SK-N-SH treated with all-trans-retinoic acid at 6 μM for 48 hours (cell line): ENCODE data around the gene HRNR.

Experiments used
- ATAC-seq: fragments of 200-7000 bp; cut with Tn5 transposase; 3 replicates; pipeline ENCODE4 v1.9.1; 2020; ENCODE audit warnings: mild to moderate bottlenecking, moderate library complexity
- ARNTL ChIP-seq: fragments of 450-650 bp; formaldehyde crosslinking; IDR thresholded peaks from 2 replicates; pipeline ENCODE4 v1.5.0; 2020; ENCODE audit warnings: low read depth, mild to moderate bottlenecking, moderate library complexity, borderline replicate concordance
- BACH2 ChIP-seq: fragments of 250-450 bp; sonication (Bioruptor Pico); IDR thresholded peaks from 2 replicates; pipeline ENCODE4 v1.9.0; 2021; ENCODE audit warnings: mild to moderate bottlenecking, borderline replicate concordance
- CSDC2 ChIP-seq: fragments of 250-450 bp; sonication (Bioruptor Pico); IDR thresholded peaks from 2 replicates; pipeline ENCODE4 v1.5.0; 2020; ENCODE audit warnings: mild to moderate bottlenecking, moderate library complexity
- ESRRG ChIP-seq: fragments of 250-450 bp; sonication (Bioruptor Pico); IDR thresholded peaks from 2 replicates; pipeline ENCODE4 v1.6.1; 2021; ENCODE audit warnings: mild to moderate bottlenecking
- GLIS3 ChIP-seq: fragments of 250-450 bp; sonication (Bioruptor Pico); IDR thresholded peaks from 2 replicates; pipeline ENCODE4 v1.5.0; 2020; ENCODE audit warnings: mild to moderate bottlenecking, moderate library complexity
- ISL1 ChIP-seq: fragments of 250-450 bp; sonication (Bioruptor Pico); IDR thresholded peaks from 2 replicates; pipeline ENCODE4 v2.1.2; 2022; ENCODE audit warnings: mild to moderate bottlenecking, moderate library complexity
- OSR1 ChIP-seq: fragments of 250-450 bp; sonication (Bioruptor Pico); IDR thresholded peaks from 2 replicates; pipeline ENCODE4 v1.8.0; 2022; ENCODE audit warnings: moderate library complexity, mild to moderate bottlenecking, inconsistent platforms
- PPARA ChIP-seq: fragments of 250-450 bp; sonication (Bioruptor Pico); IDR thresholded peaks from 2 replicates; pipeline ENCODE4 v1.5.0; 2020; ENCODE audit warnings: mild to moderate bottlenecking, borderline replicate concordance
- RARB ChIP-seq: fragments of 250-450 bp; sonication (Bioruptor Pico); IDR thresholded peaks from 2 replicates; pipeline ENCODE4 v1.8.0; 2021; ENCODE audit warnings: mild to moderate bottlenecking, moderate library complexity
- TOX ChIP-seq: fragments of 250-450 bp; sonication (Bioruptor Pico); IDR thresholded peaks from 2 replicates; pipeline ENCODE4 v1.8.0; 2021; ENCODE audit warnings: mild to moderate bottlenecking, moderate library complexity, borderline replicate concordance
- ZC3H10 ChIP-seq: fragments of 250-450 bp; sonication (Bioruptor Pico); IDR thresholded peaks from 2 replicates; pipeline ENCODE4 v1.5.1; 2021; ENCODE audit warnings: mild to moderate bottlenecking, moderate library complexity
- ZFP3 ChIP-seq: fragments of 250-450 bp; sonication (Bioruptor Pico); IDR thresholded peaks from 2 replicates; pipeline ENCODE4 v1.5.0; 2020; ENCODE audit warnings: mild to moderate bottlenecking, moderate library complexity
- ZFP30 ChIP-seq: fragments of 450-650 bp; formaldehyde crosslinking; IDR thresholded peaks from 2 replicates; pipeline ENCODE4 v1.5.0; 2022; ENCODE audit warnings: mild to moderate bottlenecking, moderate library complexity
- ZNF565 ChIP-seq: fragments of 450-650 bp; formaldehyde crosslinking; conservative IDR thresholded peaks from 2 replicates; pipeline ENCODE4 v1.5.0; 2020; ENCODE audit warnings: low read depth, mild to moderate bottlenecking, moderate library complexity
- ZNF70 ChIP-seq: fragments of 450-650 bp; formaldehyde crosslinking; IDR thresholded peaks from 2 replicates; pipeline ENCODE4 v1.5.0; 2020; ENCODE audit warnings: mild to moderate bottlenecking, moderate library complexity
- ZNF8 ChIP-seq: fragments of 450-650 bp; formaldehyde crosslinking; IDR thresholded peaks from 2 replicates; pipeline ENCODE4 v1.5.0; 2020; ENCODE audit warnings: mild to moderate bottlenecking, moderate library complexity
- TF ChIP-seq, protein P1 (sequence below): fragments of 250-450 bp; sonication (Bioruptor Pico); IDR thresholded peaks from 2 replicates; pipeline ENCODE4 v1.5.1; 2020; ENCODE audit warnings: low read depth, mild to moderate bottlenecking, moderate library complexity
- TF ChIP-seq, protein P2 (sequence below): fragments of 250-450 bp; sonication (Bioruptor Pico); IDR thresholded peaks from 2 replicates; pipeline ENCODE4 v1.8.0; 2021; ENCODE audit warnings: low read depth, mild to moderate bottlenecking, moderate library complexity, borderline replicate concordance
- TF ChIP-seq, protein P3 (sequence below): fragments of 250-450 bp; sonication (Bioruptor Pico); IDR thresholded peaks from 2 replicates; pipeline ENCODE4 v1.8.0; 2020; ENCODE audit warnings: mild to moderate bottlenecking, moderate library complexity, borderline replicate concordance
- TF ChIP-seq, protein P4 (sequence below): fragments of 250-450 bp; sonication (Bioruptor Pico); IDR thresholded peaks from 2 replicates; pipeline ENCODE4 v1.5.1; 2021; ENCODE audit warnings: mild to moderate bottlenecking, moderate library complexity
- TF ChIP-seq, protein P5 (sequence below): fragments of 250-450 bp; sonication (Bioruptor Pico); IDR thresholded peaks from 2 replicates; pipeline ENCODE4 v1.5.0; 2020; ENCODE audit warnings: mild to moderate bottlenecking, moderate library complexity

Gene HRNR

DNA sequence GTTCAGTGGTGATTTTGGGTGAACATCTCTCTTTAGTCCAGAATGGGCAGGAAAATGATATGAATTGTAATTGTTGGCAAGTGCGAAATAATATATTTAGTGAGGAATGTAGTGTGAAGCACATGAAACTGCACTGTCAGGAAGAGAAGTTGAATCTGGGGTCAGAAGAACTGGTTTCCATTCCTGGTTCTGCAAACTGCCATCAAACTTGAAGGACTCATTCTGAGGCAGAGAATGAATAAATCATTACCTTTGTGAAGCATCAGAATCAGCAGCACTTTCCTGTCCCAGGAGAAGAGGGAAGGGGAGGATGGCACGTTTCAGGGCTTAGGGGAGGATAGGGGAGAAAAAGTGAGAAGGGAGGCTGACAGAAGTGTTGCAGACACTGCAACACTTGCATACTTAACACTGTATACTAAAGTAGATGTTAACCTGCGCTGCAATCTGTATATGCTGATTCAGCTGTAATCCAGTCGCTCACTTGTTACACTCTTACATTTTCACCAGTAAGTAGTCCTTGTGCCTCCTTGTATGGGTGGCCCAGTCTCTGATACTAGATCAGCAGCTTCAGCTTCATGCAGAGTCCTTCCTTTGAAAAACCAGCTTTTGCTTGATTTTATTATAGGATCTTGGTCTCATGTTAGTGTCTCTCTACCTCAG lies 54.5 kb downstream of the HRNR start:
- TF ChIP-seq, protein P1, sequence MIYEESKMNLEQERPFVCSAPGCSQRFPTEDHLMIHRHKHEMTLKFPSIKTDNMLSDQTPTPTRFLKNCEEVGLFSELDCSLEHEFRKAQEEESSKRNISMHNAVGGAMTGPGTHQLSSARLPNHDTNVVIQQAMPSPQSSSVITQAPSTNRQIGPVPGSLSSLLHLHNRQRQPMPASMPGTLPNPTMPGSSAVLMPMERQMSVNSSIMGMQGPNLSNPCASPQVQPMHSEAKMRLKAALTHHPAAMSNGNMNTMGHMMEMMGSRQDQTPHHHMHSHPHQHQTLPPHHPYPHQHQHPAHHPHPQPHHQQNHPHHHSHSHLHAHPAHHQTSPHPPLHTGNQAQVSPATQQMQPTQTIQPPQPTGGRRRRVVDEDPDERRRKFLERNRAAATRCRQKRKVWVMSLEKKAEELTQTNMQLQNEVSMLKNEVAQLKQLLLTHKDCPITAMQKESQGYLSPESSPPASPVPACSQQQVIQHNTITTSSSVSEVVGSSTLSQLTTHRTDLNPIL (CRISPR knock-in tag), result no peak
- TF ChIP-seq, protein P2, sequence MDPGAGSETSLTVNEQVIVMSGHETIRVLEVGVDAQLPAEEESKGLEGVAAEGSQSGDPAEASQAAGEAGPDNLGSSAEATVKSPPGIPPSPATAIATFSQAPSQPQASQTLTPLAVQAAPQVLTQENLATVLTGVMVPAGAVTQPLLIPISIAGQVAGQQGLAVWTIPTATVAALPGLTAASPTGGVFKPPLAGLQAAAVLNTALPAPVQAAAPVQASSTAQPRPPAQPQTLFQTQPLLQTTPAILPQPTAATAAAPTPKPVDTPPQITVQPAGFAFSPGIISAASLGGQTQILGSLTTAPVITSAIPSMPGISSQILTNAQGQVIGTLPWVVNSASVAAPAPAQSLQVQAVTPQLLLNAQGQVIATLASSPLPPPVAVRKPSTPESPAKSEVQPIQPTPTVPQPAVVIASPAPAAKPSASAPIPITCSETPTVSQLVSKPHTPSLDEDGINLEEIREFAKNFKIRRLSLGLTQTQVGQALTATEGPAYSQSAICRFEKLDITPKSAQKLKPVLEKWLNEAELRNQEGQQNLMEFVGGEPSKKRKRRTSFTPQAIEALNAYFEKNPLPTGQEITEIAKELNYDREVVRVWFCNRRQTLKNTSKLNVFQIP (CRISPR knock-in tag), result no peak
- no peak for TF ChIP-seq ZFP3 (CRISPR knock-in tag)
- no peak for TF ChIP-seq RARB
- no peak for TF ChIP-seq BACH2 (CRISPR knock-in tag)
- TF ChIP-seq CSDC2 (CRISPR knock-in tag), result no peak
- no peak for TF ChIP-seq ZC3H10 (CRISPR knock-in tag)
- no peak for TF ChIP-seq ISL1 (CRISPR knock-in tag)
- TF ChIP-seq TOX (CRISPR knock-in tag), result no peak
- no peak for TF ChIP-seq ZNF70 (CRISPR knock-in tag)
- TF ChIP-seq OSR1, result no peak
- TF ChIP-seq ESRRG (CRISPR knock-in tag), result no peak
- TF ChIP-seq, protein P3, sequence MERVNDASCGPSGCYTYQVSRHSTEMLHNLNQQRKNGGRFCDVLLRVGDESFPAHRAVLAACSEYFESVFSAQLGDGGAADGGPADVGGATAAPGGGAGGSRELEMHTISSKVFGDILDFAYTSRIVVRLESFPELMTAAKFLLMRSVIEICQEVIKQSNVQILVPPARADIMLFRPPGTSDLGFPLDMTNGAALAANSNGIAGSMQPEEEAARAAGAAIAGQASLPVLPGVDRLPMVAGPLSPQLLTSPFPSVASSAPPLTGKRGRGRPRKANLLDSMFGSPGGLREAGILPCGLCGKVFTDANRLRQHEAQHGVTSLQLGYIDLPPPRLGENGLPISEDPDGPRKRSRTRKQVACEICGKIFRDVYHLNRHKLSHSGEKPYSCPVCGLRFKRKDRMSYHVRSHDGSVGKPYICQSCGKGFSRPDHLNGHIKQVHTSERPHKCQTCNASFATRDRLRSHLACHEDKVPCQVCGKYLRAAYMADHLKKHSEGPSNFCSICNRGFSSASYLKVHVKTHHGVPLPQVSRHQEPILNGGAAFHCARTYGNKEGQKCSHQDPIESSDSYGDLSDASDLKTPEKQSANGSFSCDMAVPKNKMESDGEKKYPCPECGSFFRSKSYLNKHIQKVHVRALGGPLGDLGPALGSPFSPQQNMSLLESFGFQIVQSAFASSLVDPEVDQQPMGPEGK (CRISPR knock-in tag), result no peak
- ATAC-seq, result no peak

DNA sequence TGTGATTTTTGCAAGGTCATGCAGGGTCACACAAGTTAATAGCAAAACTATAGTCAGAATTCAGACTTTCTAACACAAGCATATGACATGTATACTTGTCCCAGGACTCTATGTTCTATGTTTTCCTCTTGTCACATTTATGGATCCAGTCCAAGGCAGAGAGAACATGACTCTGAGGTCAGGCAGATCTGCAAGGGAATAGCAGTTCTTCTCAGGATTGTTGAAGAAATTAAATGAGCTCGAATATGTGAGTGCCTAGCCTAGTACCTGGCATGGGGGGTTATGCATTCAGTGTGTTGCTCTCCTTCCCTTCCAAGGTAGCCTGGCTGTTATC lies 55.5 kb downstream of the HRNR start:
- no peak for ATAC-seq

More for the DNA sequence above, 55.5 kb downstream of the HRNR start:
- no peak for TF ChIP-seq GLIS3
- no peak for TF ChIP-seq ZNF565 (CRISPR knock-in tag)
- no peak for TF ChIP-seq ZFP30 (CRISPR knock-in tag)
- TF ChIP-seq, protein P4, sequence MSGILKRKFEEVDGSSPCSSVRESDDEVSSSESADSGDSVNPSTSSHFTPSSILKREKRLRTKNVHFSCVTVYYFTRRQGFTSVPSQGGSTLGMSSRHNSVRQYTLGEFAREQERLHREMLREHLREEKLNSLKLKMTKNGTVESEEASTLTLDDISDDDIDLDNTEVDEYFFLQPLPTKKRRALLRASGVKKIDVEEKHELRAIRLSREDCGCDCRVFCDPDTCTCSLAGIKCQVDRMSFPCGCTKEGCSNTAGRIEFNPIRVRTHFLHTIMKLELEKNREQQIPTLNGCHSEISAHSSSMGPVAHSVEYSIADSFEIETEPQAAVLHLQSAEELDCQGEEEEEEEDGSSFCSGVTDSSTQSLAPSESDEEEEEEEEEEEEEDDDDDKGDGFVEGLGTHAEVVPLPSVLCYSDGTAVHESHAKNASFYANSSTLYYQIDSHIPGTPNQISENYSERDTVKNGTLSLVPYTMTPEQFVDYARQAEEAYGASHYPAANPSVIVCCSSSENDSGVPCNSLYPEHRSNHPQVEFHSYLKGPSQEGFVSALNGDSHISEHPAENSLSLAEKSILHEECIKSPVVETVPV, result no peak
- TF ChIP-seq ARNTL (CRISPR knock-in tag), result no peak
- no peak for TF ChIP-seq OSR1
- TF ChIP-seq, protein P2 (CRISPR knock-in tag), result no peak
- TF ChIP-seq, protein P3 (CRISPR knock-in tag), result no peak
- no peak for TF ChIP-seq ISL1 (CRISPR knock-in tag)
- no peak for TF ChIP-seq ZFP3 (CRISPR knock-in tag)
- no peak for TF ChIP-seq PPARA
- no peak for TF ChIP-seq ZNF8 (CRISPR knock-in tag)
- TF ChIP-seq, protein P1 (CRISPR knock-in tag), result no peak
- TF ChIP-seq, protein P5, sequence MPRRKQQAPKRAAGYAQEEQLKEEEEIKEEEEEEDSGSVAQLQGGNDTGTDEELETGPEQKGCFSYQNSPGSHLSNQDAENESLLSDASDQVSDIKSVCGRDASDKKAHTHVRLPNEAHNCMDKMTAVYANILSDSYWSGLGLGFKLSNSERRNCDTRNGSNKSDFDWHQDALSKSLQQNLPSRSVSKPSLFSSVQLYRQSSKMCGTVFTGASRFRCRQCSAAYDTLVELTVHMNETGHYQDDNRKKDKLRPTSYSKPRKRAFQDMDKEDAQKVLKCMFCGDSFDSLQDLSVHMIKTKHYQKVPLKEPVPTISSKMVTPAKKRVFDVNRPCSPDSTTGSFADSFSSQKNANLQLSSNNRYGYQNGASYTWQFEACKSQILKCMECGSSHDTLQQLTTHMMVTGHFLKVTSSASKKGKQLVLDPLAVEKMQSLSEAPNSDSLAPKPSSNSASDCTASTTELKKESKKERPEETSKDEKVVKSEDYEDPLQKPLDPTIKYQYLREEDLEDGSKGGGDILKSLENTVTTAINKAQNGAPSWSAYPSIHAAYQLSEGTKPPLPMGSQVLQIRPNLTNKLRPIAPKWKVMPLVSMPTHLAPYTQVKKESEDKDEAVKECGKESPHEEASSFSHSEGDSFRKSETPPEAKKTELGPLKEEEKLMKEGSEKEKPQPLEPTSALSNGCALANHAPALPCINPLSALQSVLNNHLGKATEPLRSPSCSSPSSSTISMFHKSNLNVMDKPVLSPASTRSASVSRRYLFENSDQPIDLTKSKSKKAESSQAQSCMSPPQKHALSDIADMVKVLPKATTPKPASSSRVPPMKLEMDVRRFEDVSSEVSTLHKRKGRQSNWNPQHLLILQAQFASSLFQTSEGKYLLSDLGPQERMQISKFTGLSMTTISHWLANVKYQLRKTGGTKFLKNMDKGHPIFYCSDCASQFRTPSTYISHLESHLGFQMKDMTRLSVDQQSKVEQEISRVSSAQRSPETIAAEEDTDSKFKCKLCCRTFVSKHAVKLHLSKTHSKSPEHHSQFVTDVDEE (CRISPR knock-in tag), result no peak
